ENCODE results near the gene PDXP. TPM values are rescaled to one million over a fixed set of nuclear protein-coding genes. Genes with fewer than 3 reads are reported as not detected.

Gene PDXP
- total and polyA plus RNA-seq, 9 of the 15 experiments (the other 6 are each of a cell fraction or from before 2014, with no cell fraction given) = 7.9 to 54.2 (median 38.8) TPM

DNA sequence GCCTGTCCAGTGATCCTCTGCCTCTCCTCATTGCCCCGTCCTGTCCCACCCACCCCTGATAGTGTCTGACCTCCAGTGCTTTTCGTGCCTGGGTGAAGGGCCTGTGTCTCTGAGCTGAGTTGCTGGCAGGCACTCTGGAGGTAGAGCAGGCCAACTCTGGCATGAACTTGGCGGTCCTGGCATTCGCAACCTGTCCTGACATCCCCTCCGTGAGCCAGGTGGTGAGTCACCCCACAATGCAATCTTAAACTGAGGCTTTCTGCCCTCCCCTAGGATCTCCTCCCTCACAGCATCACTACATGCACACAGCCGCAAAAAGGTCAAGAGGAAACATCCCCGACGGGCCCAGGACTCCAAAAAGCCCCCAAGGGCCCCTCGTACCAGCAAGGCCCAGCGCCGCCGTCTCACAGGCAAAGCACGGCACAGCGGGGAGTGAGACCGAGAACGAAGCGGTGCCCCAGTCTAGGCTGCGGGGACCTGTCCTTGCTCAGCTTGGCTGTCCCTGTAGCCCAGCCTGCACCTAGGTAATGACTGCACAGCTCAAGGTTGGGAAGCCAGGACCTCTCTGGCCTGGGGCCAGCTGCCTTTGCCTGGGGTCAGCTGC, 32.5 kb downstream of the PDXP start:
- Histone ChIP-seq H3K36me3 (ENCODE audit: control insufficient read depth, insufficient read depth, low read length) (peaks cover 52% of the 10 kb centered on the region; the same call in 2 of the 3 replicates), H3K27ac (ENCODE audit: extremely low read depth, low read depth, low read length) (no peak overlapping the region), H3K4me3 (no peak overlapping the region), H3K9me1 (ENCODE audit: control insufficient read depth, insufficient read depth, low read length) (no peaks in the 10 kb centered on the region), H3K79me2 (ENCODE audit: control insufficient read depth, insufficient read depth, low read length) (peaks cover 14% of the 10 kb centered on the region), H2AFZ (ENCODE audit: low read depth, low read length) (no peak overlapping the region), H3K4me2 (ENCODE audit: insufficient read depth, low read length) (no peak overlapping the region), H3K27me3 (ENCODE audit: control insufficient read depth in 2 of 2, insufficient read depth in 2 of 2, low read length in 2 of 2) (no peaks in the 10 kb centered on the region), H3K4me1 (replicated peaks in 1 of 2; ENCODE audit: control insufficient read depth in 2 of 2, insufficient read depth in 2 of 2, low read length in 2 of 2) (peaks cover 3 to 16% of the 10 kb centered on the region in 2 experiments; a peak in 3 of 5 replicates), H4K20me1 (replicated peaks; ENCODE audit: control insufficient read depth, insufficient read depth, low read length) (no peaks in the 10 kb centered on the region), H3K9ac (ENCODE audit: insufficient read depth in 1 of 2, low read depth in 2 of 2, low read length in 2 of 2) (no peak overlapping the region), H3K9me3 (replicated peaks; ENCODE audit: control insufficient read depth, insufficient read depth, low read depth, low read length) (no peaks in the 10 kb centered on the region)
- CTCF ChIA-PET (ENCODE audit: low intra/inter-chr PET ratio) = no interaction called here
- in situ Hi-C loops (cut with MboI) = no loop called here
- DNase-seq (ENCODE audit: extremely low read depth in 1 of 4, low spot score in 3 of 4) (no peak), FAIRE-seq (no peak), ATAC-seq (no peak)
- intact Hi-C loops (cut with micrococcal nuclease) = no loop called here
- no TSS peak for BruUV-seq (replicated peaks)
- POLR2A ChIA-PET = interaction anchor here (0.6 kb wide), 1 partner anchor 33 kb away, joined by 3 read pairs; the partner anchor contains the start of gene PDXP
- WGBS (ENCODE audit: insufficient coverage, low coverage, missing lambda C conversion rate) = 95% methylated on average over 6 of the region's 18 CpGs
- TF ChIP-seq ZNF717 (CRISPR knock-in tag; IDR thresholded peaks at IDR 0.05) = no peak
- no peak for TF ChIP-seq ZNF76 (CRISPR knock-in tag; IDR thresholded peaks at IDR 0.05; ENCODE audit: borderline replicate concordance)
- TF ChIP-seq, protein P1, sequence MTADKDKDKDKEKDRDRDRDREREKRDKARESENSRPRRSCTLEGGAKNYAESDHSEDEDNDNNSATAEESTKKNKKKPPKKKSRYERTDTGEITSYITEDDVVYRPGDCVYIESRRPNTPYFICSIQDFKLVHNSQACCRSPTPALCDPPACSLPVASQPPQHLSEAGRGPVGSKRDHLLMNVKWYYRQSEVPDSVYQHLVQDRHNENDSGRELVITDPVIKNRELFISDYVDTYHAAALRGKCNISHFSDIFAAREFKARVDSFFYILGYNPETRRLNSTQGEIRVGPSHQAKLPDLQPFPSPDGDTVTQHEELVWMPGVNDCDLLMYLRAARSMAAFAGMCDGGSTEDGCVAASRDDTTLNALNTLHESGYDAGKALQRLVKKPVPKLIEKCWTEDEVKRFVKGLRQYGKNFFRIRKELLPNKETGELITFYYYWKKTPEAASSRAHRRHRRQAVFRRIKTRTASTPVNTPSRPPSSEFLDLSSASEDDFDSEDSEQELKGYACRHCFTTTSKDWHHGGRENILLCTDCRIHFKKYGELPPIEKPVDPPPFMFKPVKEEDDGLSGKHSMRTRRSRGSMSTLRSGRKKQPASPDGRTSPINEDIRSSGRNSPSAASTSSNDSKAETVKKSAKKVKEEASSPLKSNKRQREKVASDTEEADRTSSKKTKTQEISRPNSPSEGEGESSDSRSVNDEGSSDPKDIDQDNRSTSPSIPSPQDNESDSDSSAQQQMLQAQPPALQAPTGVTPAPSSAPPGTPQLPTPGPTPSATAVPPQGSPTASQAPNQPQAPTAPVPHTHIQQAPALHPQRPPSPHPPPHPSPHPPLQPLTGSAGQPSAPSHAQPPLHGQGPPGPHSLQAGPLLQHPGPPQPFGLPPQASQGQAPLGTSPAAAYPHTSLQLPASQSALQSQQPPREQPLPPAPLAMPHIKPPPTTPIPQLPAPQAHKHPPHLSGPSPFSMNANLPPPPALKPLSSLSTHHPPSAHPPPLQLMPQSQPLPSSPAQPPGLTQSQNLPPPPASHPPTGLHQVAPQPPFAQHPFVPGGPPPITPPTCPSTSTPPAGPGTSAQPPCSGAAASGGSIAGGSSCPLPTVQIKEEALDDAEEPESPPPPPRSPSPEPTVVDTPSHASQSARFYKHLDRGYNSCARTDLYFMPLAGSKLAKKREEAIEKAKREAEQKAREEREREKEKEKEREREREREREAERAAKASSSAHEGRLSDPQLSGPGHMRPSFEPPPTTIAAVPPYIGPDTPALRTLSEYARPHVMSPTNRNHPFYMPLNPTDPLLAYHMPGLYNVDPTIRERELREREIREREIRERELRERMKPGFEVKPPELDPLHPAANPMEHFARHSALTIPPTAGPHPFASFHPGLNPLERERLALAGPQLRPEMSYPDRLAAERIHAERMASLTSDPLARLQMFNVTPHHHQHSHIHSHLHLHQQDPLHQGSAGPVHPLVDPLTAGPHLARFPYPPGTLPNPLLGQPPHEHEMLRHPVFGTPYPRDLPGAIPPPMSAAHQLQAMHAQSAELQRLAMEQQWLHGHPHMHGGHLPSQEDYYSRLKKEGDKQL (CRISPR knock-in tag; IDR thresholded peaks at IDR 0.05; ENCODE audit: borderline replicate concordance) = no peak
- TF ChIP-seq, protein P2, sequence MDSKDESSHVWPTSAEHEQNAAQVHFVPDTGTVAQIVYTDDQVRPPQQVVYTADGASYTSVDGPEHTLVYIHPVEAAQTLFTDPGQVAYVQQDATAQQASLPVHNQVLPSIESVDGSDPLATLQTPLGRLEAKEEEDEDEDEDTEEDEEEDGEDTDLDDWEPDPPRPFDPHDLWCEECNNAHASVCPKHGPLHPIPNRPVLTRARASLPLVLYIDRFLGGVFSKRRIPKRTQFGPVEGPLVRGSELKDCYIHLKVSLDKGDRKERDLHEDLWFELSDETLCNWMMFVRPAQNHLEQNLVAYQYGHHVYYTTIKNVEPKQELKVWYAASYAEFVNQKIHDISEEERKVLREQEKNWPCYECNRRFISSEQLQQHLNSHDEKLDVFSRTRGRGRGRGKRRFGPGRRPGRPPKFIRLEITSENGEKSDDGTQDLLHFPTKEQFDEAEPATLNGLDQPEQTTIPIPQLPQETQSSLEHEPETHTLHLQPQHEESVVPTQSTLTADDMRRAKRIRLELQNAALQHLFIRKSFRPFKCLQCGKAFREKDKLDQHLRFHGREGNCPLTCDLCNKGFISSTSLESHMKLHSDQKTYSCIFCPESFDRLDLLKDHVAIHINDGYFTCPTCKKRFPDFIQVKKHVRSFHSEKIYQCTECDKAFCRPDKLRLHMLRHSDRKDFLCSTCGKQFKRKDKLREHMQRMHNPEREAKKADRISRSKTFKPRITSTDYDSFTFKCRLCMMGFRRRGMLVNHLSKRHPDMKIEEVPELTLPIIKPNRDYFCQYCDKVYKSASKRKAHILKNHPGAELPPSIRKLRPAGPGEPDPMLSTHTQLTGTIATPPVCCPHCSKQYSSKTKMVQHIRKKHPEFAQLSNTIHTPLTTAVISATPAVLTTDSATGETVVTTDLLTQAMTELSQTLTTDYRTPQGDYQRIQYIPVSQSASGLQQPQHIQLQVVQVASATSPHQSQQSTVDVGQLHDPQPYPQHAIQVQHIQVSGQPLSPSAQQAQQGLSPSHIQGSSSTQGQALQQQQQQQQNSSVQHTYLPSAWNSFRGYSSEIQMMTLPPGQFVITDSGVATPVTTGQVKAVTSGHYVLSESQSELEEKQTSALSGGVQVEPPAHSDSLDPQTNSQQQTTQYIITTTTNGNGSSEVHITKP (IDR thresholded peaks at IDR 0.05; ENCODE audit: partially characterized antibody) = no peak
- TF ChIP-seq TAL1 (IDR thresholded peaks at IDR 0.05) = no peak
- TF ChIP-seq SMARCC2 (IDR thresholded peaks at IDR 0.05; ENCODE audit: low read depth) = no peak
- no peak for TF ChIP-seq ZNF239 (CRISPR knock-in tag; IDR thresholded peaks at IDR 0.05)
- TF ChIP-seq MEF2D (tag; conservative IDR thresholded peaks at IDR 0.05; ENCODE audit: low read depth) = no peak
- TF ChIP-seq ZNF232 (CRISPR knock-in tag; IDR thresholded peaks at IDR 0.05) = no peak
- TF ChIP-seq NR2C1 (IDR thresholded peaks at IDR 0.05) = no peak
- no peak for TF ChIP-seq NR2C1 (tag; IDR thresholded peaks at IDR 0.05)
- TF ChIP-seq, protein P3, sequence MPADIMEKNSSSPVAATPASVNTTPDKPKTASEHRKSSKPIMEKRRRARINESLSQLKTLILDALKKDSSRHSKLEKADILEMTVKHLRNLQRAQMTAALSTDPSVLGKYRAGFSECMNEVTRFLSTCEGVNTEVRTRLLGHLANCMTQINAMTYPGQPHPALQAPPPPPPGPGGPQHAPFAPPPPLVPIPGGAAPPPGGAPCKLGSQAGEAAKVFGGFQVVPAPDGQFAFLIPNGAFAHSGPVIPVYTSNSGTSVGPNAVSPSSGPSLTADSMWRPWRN (IDR thresholded peaks at IDR 0.05; ENCODE audit: low read depth) = no peak
- no peak for TF ChIP-seq EP400 (IDR thresholded peaks at IDR 0.05)
- TF ChIP-seq HNRNPLL (IDR thresholded peaks at IDR 0.05; ENCODE audit: low read depth, low read length, poor library complexity, severe bottlenecking) = no peak
